ENCODE results near the gene ACSL1. TPM values are rescaled to one million over a fixed set of nuclear protein-coding genes. Genes with fewer than 3 reads are reported as not detected.

ACSL1 gene
- total and polyA plus RNA-seq, 9 of the 15 experiments (the other 6 are each of a cell fraction or from before 2014, with no cell fraction given): 6.7 to 24.1 (median 15.0) TPM

DNA sequence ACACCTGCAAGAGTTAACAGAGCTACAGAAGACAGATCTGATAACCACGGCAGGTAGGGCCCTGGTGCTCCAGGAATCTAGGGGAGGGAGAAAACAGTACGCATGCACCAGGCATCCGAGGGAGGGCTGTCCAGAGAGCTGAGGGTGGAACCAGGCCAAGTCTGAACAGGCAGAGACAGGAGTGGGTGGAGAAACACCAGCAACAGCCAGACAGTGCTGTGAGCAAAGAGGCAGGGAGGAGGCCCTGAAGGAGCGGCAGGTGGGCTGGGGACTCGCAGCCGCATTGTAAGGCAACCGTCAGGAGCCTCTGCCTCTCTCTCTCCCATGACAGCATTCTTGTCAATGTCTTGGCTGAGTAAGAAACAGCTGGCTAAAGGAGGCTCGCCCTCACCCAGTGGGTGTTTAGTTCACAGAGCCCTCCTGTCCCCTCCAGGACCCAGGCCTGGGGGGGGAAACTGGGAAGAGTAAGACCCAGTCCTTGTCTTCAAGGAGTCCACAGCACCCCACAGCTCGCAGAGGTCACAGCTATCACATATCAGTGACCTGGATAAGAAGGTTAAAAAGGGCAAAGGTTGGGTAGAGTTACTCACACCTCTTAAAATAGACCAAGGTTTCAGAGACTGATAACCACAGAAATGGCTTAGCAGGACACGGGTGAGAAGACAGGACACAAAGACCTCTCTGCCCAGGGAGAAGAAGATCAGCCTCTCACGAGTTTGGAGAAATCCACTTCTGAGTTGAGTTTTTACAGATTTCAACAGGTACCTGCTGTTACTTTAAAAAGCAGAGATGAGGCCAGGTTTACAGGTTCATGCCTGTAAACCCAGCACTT, 10.5 kb downstream of the ACSL1 start (continued):
- TF ChIP-seq CCAR2 (IDR thresholded peaks at IDR 0.05; ENCODE audit: low read depth, low read length) (no peak), PPARD (CRISPR knock-in tag; IDR thresholded peaks at IDR 0.05) (no peak), FOXK1 (CRISPR knock-in tag; IDR thresholded peaks at IDR 0.05; ENCODE audit: borderline replicate concordance) (no peak), ZNF263 (CRISPR knock-in tag; IDR thresholded peaks at IDR 0.05; ENCODE audit: borderline replicate concordance) (no peak), ARNT (IDR thresholded peaks at IDR 0.05) (no peak), ERF (CRISPR knock-in tag; IDR thresholded peaks at IDR 0.05) (no peak), SMARCB1 (IDR thresholded peaks at IDR 0.05; ENCODE audit: insufficient read length, low read depth) (no peak), SIRT6 (IDR thresholded peaks at IDR 0.05; ENCODE audit: low read depth, low read length) (no peak), PTRF (tag; IDR thresholded peaks at IDR 0.05) (no peak), ZNF224 (CRISPR knock-in tag; IDR thresholded peaks at IDR 0.05) (no peak), WHSC1 (IDR thresholded peaks at IDR 0.05; ENCODE audit: low read length) (no peak), NFE2 (IDR thresholded peaks at IDR 0.05; ENCODE audit: low read depth) (no peak), TAF15 (IDR thresholded peaks at IDR 0.05; ENCODE audit: low read depth, low read length) (no peak), CBX2 (IDR thresholded peaks at IDR 0.05; ENCODE audit: insufficient read depth, low read length, poor library complexity, severe bottlenecking) (no peak), PHF21A (IDR thresholded peaks at IDR 0.05; ENCODE audit: borderline replicate concordance, low read depth) (no peak), CBFB (CRISPR knock-in tag; IDR thresholded peaks at IDR 0.05) (no peak), RB1 (IDR thresholded peaks at IDR 0.05; ENCODE audit: low read depth) (no peak), TRIM24 (IDR thresholded peaks at IDR 0.05) (peak in 1 of 2 experiments; percentile 12; a peak in 1 of 4 replicates)
- TF ChIP-seq, protein P1, sequence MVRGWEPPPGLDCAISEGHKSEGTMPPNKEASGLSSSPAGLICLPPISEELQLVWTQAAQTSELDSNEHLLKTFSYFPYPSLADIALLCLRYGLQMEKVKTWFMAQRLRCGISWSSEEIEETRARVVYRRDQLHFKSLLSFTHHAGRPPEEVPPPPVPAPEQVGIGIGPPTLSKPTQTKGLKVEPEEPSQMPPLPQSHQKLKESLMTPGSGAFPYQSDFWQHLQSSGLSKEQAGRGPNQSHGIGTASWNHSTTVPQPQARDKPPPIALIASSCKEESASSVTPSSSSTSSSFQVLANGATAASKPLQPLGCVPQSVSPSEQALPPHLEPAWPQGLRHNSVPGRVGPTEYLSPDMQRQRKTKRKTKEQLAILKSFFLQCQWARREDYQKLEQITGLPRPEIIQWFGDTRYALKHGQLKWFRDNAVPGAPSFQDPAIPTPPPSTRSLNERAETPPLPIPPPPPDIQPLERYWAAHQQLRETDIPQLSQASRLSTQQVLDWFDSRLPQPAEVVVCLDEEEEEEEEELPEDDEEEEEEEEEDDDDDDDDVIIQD (CRISPR knock-in tag; IDR thresholded peaks at IDR 0.05): no peak
- TF ChIP-seq, protein P2, sequence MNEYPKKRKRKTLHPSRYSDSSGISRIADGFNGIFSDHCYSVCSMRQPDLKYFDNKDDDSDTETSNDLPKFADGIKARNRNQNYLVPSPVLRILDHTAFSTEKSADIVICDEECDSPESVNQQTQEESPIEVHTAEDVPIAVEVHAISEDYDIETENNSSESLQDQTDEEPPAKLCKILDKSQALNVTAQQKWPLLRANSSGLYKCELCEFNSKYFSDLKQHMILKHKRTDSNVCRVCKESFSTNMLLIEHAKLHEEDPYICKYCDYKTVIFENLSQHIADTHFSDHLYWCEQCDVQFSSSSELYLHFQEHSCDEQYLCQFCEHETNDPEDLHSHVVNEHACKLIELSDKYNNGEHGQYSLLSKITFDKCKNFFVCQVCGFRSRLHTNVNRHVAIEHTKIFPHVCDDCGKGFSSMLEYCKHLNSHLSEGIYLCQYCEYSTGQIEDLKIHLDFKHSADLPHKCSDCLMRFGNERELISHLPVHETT (CRISPR knock-in tag; conservative IDR thresholded peaks at IDR 0.05 in 1 of 2, IDR thresholded peaks at IDR 0.05 in 1 of 2): no peak
- TF ChIP-seq, protein P3, sequence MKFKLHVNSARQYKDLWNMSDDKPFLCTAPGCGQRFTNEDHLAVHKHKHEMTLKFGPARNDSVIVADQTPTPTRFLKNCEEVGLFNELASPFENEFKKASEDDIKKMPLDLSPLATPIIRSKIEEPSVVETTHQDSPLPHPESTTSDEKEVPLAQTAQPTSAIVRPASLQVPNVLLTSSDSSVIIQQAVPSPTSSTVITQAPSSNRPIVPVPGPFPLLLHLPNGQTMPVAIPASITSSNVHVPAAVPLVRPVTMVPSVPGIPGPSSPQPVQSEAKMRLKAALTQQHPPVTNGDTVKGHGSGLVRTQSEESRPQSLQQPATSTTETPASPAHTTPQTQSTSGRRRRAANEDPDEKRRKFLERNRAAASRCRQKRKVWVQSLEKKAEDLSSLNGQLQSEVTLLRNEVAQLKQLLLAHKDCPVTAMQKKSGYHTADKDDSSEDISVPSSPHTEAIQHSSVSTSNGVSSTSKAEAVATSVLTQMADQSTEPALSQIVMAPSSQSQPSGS (CRISPR knock-in tag; IDR thresholded peaks at IDR 0.05): no peak
- TF ChIP-seq, protein P4, sequence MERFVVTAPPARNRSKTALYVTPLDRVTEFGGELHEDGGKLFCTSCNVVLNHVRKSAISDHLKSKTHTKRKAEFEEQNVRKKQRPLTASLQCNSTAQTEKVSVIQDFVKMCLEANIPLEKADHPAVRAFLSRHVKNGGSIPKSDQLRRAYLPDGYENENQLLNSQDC (CRISPR knock-in tag; IDR thresholded peaks at IDR 0.05): no peak
- TF ChIP-seq, protein P5, sequence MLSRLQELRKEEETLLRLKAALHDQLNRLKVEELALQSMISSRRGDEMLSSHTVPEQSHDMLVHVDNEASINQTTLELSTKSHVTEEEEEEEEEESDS (CRISPR knock-in tag; IDR thresholded peaks at IDR 0.05): no peak

Data from K562 (cell line).